HEK293T (cell line): ENCODE measurements around the gene AP3S2.

Experiments used
- CTCF ChIA-PET: fragments of 350-600 bp; formaldehyde crosslinking; extraction: SDS; loops from one replicate; lab custom pipeline; 2021; ENCODE audit warnings: antibody characterized with exemption, inconsistent platforms; lab: Yijun Ruan, JAX
- POLR2A ChIA-PET: fragments of 350-600 bp; formaldehyde crosslinking; extraction: SDS; loops from one replicate; lab custom pipeline; 2020; ENCODE audit warnings: antibody characterized with exemption, inconsistent platforms; lab: Yijun Ruan, JAX
- DNase-seq: peaks from one replicate; pipeline ENCODE4 v3.0.0; 2012; ENCODE audit warnings: mixed read lengths; ENCODE audit errors: extremely low spot score
- ARNT ChIP-seq: fragments of 450-650 bp; IDR thresholded peaks from 2 replicates; pipeline ENCODE4 v1.6.1; 2017; ENCODE audit warnings: mild to moderate bottlenecking
- BHLHE40 ChIP-seq: fragments of 450-650 bp; IDR thresholded peaks from 2 replicates; pipeline ENCODE4 v1.6.1; 2016; ENCODE audit warnings: mild to moderate bottlenecking, moderate library complexity, borderline replicate concordance
- CTBP1 ChIP-seq: fragments of 450-650 bp; IDR thresholded peaks from 2 replicates; pipeline ENCODE4 v1.6.1; 2016; ENCODE audit warnings: borderline replicate concordance
- ELF4 ChIP-seq: fragments of 450-650 bp; IDR thresholded peaks from 2 replicates; pipeline ENCODE4 v1.6.1; 2017; ENCODE audit warnings: antibody characterized with exemption
- FOXA1 ChIP-seq: fragments of 450-650 bp; IDR thresholded peaks from 2 replicates; pipeline ENCODE4 v1.6.1; 2016; ENCODE audit warnings: mild to moderate bottlenecking
- FOXK2 ChIP-seq: fragments of 450-650 bp; IDR thresholded peaks from 2 replicates; pipeline ENCODE4 v1.6.1; 2016; ENCODE audit warnings: mild to moderate bottlenecking
- FOXM1 ChIP-seq: fragments of 450-650 bp; IDR thresholded peaks from 2 replicates; pipeline ENCODE4 v1.6.1; 2017; ENCODE audit warnings: mild to moderate bottlenecking, borderline replicate concordance
- HDGF ChIP-seq: fragments of 450-650 bp; IDR thresholded peaks from 2 replicates; pipeline ENCODE4 v1.6.1; 2017; ENCODE audit warnings: antibody characterized with exemption, borderline replicate concordance
- L3MBTL2 ChIP-seq: fragments of 450-650 bp; conservative IDR thresholded peaks from 2 replicates; pipeline ENCODE4 v1.6.1; 2016; ENCODE audit warnings: mild to moderate bottlenecking
- LEF1 ChIP-seq: fragments of 450-650 bp; IDR thresholded peaks from 2 replicates; pipeline ENCODE4 v1.6.1; 2017; ENCODE audit warnings: mild to moderate bottlenecking, borderline replicate concordance
- NFRKB ChIP-seq: fragments of 450-650 bp; IDR thresholded peaks from 2 replicates; pipeline ENCODE4 v1.6.1; 2016; ENCODE audit warnings: mild to moderate bottlenecking, moderate library complexity
- SP1 ChIP-seq: fragments of 450-650 bp; IDR thresholded peaks from 2 replicates; pipeline ENCODE4 v1.6.1; 2017
- SUZ12 ChIP-seq: fragments of 450-650 bp; IDR thresholded peaks from 2 replicates; pipeline ENCODE4 v1.6.1; 2016; ENCODE audit warnings: mild to moderate bottlenecking
- TARDBP ChIP-seq: fragments of 450-650 bp; IDR thresholded peaks from 2 replicates; pipeline ENCODE4 v1.6.1; 2016
- ZNF384 ChIP-seq: fragments of 450-650 bp; IDR thresholded peaks from 2 replicates; pipeline ENCODE4 v1.6.1; 2016
- TF ChIP-seq, protein P1 (sequence below): fragments of 450-650 bp; IDR thresholded peaks from 2 replicates; pipeline ENCODE4 v1.6.1; 2016

AP3S2 gene

DNA sequence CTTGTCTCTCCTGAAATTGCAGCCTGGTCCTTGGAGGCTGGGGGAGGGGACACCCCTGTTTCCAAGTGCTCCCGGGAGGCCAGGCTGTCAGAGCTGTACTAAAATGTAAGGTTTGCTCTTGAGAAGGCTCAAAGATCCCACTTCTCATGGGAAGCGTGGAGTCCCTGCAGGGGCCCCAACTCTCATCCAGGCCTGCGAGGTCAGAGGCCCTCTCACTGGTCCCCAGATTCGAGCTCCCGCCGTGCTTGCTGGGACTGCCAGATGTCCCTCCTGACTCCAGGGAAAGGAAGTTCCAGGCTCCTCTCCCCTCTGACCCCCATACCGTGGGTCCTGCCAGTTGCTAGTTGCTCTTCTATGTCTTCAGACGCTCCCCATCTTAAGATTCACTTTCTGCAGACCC is 64.6 kb downstream of the AP3S2 start:
- ChIA-PET POLR2A (interaction anchor here (1.1 kb wide), 1 partner anchor 10 kb away, joined by 3 read pairs; no protein-coding TSS in a partner anchor), CTCF (interaction anchor here (1.3 kb wide), 1 partner anchor 68 kb away, joined by 3 read pairs; no protein-coding TSS in a partner anchor)
- DNase-seq, result no peak
- TF ChIP-seq SP1, result no peak

DNA sequence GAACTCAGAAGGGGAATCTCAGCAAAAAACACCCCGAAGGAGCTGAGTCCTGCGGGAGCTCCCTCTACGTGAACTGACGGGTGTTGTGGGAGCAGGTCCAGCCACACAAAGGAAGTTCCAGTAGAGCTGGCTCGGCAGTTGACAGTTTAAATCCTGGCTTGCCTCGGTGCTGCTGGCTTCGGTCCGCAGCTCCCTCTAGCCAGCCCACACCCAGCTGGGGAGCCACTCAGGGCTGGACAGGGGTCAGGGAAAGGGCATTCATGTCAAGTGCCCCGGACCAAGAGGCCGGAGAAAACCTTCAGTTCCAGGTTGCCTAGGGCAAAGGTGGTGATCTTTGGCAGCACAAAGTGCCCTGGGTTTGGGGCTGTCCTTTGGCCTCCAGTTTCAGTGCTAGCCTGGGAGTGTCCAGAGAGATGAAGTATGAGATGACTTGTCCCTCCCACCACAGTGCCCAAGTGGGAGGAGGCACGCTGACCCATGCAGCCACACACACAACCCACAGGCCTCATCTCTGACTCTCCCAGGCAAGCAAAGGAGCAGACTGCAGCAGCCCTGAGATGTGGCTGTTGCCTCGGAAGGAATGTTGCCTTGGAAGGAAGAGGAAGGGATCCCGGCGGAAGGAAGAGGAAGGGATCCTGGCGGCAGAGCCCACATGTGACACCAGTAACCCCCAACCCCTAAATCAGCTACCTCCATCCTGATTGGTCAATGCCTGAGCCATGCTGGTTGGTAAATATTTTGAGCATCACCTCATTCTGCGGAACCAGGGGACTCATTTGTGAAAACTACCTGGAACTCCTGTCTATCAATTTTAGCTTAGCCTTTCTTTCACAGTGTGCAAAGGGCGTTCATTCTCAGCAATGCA is 65.3 kb downstream of the AP3S2 start:
- DNase-seq, result no peak
- ChIA-PET POLR2A (interaction anchor here (1.1 kb wide), 1 partner anchor 11 kb away, joined by 3 read pairs; no protein-coding TSS in a partner anchor), CTCF (interaction anchor here (1.3 kb wide), 2 partner anchors 46 to 68 kb away, joined by 3 to 4 read pairs; no protein-coding TSS in a partner anchor)
- TF ChIP-seq NFRKB (no peak), FOXA1 (no peak), BHLHE40 (no peak), ELF4 (no peak), ARNT (no peak), CTBP1 (no peak), SP1 (no peak), TARDBP (no peak), L3MBTL2 (no peak), LEF1 (no peak), FOXK2 (no peak), SUZ12 (no peak), HDGF (no peak), FOXM1 (no peak), ZNF384 (no peak)
- TF ChIP-seq, protein P1, sequence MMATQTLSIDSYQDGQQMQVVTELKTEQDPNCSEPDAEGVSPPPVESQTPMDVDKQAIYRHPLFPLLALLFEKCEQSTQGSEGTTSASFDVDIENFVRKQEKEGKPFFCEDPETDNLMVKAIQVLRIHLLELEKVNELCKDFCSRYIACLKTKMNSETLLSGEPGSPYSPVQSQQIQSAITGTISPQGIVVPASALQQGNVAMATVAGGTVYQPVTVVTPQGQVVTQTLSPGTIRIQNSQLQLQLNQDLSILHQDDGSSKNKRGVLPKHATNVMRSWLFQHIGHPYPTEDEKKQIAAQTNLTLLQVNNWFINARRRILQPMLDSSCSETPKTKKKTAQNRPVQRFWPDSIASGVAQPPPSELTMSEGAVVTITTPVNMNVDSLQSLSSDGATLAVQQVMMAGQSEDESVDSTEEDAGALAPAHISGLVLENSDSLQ, result no peak

DNA sequence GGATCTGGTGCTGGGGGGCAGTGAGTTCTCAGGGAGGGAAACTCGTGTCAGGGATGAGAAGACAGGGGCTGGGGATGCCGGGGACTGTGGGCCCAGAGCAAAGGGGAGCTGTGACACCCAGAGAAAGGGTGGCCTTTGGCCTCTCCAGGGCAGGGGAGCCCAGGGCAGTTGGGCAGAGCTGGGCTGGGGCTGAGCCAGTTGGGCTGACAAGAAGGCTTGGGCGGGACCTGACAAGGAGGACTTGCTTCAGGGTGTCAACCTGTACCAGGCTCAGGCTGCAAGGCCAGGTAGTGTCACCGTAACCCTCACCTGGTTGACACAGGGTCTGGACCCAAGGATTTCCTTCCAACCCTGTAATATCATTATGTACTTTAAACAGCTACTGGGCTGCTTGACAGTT is 66.0 kb downstream of the AP3S2 start:
- DNase-seq, result no peak
- POLR2A ChIA-PET, result no interaction called here
- TF ChIP-seq, protein P1, result no peak
- TF ChIP-seq SUZ12, result no peak
- CTCF ChIA-PET, result interaction anchor here (1.3 kb wide), 1 partner anchor 47 kb away, joined by 4 read pairs; no protein-coding TSS in a partner anchor

DNA sequence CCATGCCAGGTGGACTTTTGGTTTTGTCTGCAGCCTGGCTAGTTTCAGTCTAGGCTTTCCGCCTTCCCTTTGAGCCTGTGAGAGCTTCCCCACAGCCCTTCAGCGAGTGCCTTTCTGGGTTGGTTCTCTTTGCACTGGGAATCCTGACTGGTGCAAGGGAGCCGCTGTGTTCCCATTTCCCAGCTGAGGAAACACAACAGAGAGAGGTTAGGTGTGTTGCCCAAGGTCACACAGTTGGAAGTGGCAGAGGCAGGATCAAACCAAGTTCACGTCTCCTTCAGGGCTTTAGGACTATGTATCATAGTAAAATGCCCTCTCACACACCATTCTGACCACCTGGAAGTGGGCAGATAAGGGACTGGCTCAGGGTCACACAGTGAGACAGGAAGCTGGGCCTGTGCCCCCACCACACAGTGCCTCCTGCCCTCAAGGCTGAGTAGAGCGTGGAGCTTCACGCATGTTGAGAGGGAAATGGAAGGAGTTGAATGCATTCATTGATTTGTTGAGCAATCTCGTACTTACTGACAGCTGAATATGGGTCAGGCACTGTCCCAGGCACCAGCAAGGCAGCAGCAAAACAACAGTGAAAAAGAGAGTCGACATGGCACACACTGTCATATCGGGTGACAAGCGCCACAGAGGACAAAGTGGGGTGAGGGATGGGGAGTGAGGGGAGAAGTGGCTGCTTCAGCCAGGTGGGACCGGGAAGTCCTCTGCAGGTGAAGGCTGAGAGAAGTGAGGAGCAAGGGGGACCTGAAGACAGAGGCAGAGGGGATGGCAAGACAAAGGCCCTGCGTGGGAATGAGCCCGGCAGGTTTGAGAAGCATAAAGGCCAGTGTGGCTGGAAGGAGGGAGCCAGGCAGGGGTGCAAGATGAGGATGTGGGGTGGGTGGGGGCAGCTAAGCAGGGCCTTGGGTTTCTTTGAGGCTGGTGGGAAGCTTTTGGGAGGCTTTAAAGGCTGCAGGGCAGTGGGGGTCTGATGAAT is 66.8 kb downstream of the AP3S2 start:
- POLR2A ChIA-PET, result no interaction called here
- CTCF ChIA-PET, result no interaction called here
- no peak for DNase-seq
- TF ChIP-seq SUZ12 (no peak), L3MBTL2 (no peak), FOXA1 (no peak), BHLHE40 (no peak), HDGF (no peak), FOXK2 (no peak), TARDBP (no peak), CTBP1 (no peak), ARNT (no peak), FOXM1 (no peak), ZNF384 (no peak), SP1 (no peak), NFRKB (no peak), ELF4 (no peak), LEF1 (no peak)
- TF ChIP-seq, protein P1, result no peak

DNA sequence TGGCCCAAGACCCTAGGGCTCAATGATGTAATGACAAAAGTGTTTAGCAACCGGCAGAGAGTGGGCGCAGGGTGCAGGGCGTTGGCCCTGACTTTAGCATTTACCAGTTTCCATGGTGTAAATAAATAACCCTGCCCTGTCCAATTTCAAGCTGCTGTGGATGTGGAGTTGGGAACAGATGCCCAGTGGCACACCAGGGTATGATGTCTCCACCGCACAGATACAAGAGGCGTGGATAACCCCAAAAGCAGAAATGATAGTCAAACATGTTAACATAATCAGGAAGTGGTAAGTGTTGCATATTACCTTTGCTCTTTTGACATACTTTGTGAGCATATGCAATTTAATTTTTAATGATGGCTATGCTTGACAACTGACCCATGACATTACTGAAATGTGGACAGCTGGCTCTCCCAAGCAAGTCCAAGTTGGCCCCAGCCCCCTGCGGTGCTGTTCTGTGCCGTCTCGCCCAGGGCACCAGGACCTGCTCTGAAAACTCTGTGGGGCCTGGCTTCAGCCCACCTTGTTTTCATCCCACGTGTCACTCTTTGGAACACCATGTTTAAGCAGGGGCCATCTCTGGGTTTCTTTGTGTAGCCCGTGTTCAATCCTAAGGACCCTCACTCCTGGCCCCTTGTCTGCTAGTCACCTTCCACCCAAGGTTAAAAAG is 68.4 kb downstream of the AP3S2 start:
- no peak for DNase-seq
- POLR2A ChIA-PET, result no interaction called here
- CTCF ChIA-PET, result interaction anchor here (1.2 kb wide), 1 partner anchor 65 kb away, joined by 3 read pairs; no protein-coding TSS in a partner anchor
- no peak for TF ChIP-seq SP1
- no peak for TF ChIP-seq L3MBTL2
- TF ChIP-seq FOXM1, result no peak
- TF ChIP-seq FOXK2, result no peak
- no peak for TF ChIP-seq ELF4
- no peak for TF ChIP-seq FOXA1
- TF ChIP-seq LEF1, result no peak

DNA sequence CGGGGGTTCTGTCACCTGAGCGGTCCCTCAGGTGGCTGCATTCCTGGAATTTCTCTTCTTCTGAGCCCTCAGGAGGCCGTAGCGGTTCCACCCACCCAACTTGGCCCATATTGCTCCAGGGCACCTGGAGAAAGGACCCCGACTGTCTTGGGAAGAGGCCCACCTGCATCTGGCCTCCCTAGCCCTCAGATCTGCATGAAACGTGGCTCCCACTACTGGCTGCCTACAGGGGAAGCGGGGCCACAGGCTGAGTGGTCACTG is 69.3 kb downstream of the AP3S2 start:
- TF ChIP-seq CTBP1 (no peak), L3MBTL2 (no peak), TARDBP (no peak), SP1 (no peak)

More for the DNA sequence above, 69.3 kb downstream of the AP3S2 start:
- ChIA-PET CTCF (interaction anchor here (1.2 kb wide), 1 partner anchor 64 kb away, joined by 3 read pairs; no protein-coding TSS in a partner anchor), POLR2A (no interaction called here)
- DNase-seq, result no peak
